Stimulated activated CD4-positive, alpha-beta T cell treated with anti-CD3 and anti-CD28 coated beads, Interleukin-15, amount 100 ng/mL, for 1 hour (primary cell): ENCODE results near the gene PPP1R36.
"Not testable (repeated sequence)": the region's sequence is repeated elsewhere in the genome, so short reads cannot be mapped to it uniquely, and the experiment has no call there.

Source experiments
- DNase-seq, 2 donors: peaks; one replicate each; pipeline ENCODE4 v3.0.0-alpha.2; 2020; ENCODE audit warnings: low read depth in 1 of 2, low spot score in 1 of 2

PPP1R36 gene

DNA sequence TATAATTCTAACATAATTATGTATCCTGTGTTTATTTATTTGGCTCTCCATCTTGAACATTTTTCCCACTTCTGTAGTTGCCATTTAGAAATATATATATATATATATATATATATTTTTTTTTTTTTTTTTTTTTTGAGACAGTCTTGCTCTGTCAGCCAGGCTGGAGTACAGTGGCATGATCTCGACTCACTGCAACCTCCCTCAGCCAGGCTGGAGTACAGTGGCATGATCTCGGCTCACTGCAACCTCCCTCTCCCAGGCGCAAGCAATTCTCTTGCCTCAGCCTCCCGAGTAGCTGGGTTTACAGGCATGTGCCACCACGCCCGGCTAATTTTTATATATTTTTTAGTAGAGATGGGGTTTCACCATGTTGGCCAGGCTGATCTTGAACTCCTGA, 32.1 kb upstream of the PPP1R36 start:
- DNase-seq = not testable (repeated sequence)

DNA sequence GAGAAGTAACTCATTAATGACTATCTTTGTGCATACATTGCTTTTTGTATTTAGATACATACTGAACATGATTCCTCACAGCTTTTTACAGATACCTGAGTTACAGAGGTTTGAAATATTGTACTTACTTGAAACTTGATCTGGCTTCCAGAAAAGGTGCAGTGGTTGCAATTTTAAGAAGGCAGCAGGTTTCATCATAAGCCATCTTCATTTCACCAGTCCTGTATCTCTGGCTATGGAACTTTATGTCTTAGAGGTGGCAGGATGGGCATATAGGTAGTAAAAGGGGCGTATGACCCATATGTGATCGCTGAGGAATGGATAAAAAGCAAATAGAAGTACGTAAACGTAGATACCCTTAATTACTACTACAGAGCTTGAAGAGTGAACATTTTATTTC, 31.5 kb upstream of the PPP1R36 start:
- DNase-seq = no peak

DNA sequence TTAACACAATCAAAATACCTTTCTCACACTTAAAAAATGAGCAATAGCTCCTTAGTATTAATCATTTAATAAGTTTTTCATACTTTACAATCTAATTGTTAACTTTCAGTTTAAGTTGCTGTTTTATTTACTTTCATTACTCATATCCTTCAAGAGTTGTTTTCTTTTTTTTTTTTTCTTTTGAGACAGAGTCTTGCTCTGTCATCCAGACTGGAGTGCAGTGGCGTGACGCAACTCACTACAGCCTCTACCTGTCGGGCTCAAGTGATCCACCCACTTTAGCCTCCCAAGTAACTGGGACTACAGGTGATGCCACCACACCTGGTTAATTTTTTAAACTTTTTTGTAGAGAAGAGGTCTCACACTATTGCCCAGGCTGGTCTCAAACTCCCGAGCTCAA, 29.1 kb upstream of the PPP1R36 start:
- DNase-seq = no peak

DNA sequence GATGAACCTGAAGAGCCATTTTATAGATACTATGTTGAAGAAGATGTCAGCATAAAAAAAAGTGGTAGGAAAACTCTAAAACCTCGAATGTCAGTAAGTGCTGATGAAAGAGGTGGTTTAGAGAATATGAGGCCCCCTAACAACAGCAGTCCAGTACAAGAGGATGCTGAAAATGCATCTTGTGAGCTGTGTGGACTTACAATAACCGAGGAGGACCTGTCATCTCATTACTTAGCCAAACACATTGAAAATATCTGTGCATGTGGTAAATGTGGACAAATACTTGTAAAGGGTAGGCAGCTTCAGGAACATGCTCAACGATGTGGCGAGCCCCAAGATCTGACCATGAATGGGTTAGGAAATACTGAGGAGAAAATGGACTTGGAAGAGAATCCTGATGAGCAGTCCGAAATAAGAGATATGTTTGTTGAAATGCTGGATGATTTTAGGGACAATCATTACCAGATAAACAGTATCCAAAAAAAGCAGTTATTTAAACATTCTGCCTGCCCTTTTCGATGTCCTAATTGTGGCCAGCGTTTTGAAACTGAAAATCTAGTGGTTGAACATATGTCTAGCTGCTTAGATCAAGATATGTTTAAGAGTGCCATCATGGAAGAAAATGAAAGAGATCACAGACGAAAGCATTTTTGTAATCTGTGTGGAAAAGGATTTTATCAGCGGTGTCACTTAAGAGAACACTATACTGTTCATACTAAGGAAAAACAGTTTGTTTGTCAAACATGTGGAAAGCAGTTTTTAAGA, 27.0 kb upstream of the PPP1R36 start:
- no peak for DNase-seq

DNA sequence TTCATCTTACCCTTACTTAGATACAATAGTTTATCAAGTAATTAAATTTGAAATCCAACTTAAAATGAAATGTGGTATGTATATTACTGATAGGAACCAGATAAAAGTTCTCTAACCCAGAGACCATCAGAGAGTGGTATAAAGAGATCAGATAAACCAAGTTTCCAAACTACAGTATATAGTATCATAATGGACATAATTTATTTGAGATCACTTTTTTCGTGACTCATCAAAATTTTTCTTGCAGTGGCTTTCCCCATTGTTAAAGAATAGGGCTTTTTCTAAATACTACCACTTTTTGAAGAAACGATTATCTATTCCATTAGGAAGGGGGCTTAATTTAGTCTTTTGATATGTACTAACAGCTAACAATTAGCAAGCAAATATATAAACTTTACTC, 24.4 kb upstream of the PPP1R36 start:
- no peak for DNase-seq

DNA sequence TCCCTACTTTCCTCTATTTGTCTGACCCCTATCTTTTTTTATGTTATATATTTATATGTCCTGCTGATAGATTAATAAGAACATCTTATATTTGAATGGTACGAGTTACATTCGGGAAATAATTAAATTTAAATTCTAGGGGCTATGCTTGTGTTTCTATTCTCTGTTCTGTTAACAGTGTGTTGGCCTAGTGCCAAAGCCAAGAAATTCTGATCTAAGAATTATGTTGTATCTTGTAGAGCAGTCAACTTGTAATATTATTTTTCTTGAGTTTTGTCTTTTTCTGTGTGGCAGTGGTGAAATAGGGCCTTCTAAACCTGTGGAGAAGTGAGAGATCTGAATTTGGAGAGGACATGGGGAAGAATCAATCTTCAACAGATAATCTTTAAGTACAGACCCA, 18.2 kb upstream of the PPP1R36 start:
- DNase-seq = no peak

DNA sequence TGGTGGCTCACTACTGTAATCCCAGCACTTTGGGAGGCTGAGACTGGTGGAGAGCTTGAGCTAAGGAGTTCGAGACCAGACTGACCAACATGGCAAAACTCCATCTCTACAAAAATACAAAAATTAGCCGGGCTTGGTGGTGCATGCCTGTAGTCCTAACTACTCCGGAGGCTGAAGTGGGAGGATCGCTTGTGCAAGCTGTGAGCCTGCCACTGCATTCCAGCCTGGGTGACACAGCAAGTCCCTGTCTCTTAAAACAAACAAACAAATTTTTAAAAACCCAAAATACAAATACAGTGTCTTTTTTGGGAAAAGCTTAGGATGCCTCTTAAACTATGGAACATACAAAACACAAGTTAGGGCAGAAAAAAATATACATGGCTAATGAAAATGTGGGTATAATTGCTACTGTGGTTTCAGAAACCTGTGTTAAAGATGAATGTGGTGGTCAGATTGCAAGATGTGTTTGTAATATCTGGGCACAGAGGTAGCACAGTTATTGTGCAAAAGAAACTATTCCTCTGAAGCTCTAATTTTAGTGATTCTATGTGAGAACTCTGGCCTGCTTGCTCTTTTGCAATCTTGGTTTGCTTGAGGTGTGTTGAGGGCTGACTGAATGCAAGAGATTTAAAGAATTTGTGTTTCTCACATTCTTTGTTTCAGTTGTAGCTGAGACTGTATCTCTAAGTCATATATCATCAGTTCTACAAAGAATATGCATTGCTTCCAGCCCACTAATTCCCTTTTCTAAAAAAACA, 13.1 kb upstream of the PPP1R36 start:
- no peak for DNase-seq

DNA sequence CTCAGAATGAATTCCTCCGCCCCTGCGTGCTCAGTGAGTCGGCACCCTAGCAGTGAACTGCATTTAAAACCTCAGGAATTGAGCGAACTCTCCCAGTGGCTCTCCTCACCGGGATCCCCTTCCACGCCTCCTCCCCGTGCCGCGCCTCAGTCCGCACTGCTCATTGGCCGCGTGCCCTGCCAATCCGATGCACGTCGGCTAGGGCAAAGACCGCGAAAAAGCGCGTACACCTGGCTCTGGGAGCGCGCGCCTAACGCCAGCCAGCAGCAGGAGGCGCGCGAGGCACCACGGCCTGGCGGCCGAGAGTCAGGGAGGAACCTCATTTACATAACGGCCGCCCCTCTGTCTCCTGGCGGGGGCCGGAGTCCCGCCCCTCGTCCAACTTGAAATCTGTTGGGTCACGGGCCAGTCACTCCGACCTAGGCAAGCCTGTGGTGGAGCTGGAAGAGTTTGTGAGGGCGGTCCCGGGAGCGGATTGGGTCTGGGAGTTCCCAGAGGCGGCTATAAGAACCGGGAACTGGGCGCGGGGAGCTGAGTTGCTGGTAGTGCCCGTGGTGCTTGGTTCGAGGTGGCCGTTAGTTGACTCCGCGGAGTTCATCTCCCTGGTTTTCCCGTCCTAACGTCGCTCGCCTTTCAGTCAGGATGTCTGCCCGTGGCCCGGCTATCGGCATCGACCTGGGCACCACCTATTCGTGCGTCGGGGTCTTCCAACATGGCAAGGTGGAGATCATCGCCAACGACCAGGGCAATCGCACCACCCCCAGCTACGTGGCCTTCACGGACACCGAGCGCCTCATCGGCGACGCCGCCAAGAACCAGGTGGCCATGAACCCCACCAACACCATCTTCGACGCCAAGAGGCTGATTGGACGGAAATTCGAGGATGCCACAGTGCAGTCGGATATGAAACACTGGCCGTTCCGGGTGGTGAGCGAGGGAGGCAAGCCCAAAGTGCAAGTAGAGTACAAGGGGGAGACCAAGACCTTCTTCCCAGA, 9.3 kb upstream of the PPP1R36 start, which contains the start of gene HSPA2:
Gene HSPA2, plus strand, starts transcription at position 534 of the 995 bp plus-strand sequence. Its CDS starts 109 bp downstream, at position 643.
- peak; percentile 81 to 94 for DNase-seq

DNA sequence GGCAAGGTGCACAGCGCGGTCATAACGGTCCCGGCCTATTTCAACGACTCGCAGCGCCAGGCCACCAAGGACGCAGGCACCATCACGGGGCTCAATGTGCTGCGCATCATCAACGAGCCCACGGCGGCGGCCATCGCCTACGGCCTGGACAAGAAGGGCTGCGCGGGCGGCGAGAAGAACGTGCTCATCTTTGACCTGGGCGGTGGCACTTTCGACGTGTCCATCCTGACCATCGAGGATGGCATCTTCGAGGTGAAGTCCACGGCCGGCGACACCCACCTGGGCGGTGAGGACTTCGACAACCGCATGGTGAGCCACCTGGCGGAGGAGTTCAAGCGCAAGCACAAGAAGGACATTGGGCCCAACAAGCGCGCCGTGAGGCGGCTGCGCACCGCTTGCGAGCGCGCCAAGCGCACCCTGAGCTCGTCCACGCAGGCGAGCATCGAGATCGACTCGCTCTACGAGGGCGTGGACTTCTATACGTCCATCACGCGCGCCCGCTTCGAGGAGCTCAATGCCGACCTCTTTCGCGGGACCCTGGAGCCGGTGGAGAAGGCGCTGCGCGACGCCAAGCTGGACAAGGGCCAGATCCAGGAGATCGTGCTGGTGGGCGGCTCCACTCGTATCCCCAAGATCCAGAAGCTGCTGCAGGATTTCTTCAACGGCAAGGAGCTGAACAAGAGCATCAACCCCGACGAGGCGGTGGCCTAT, 8.3 kb upstream of the PPP1R36 start:
- DNase-seq = peak in 1 of 2 donors; percentile 1

DNA sequence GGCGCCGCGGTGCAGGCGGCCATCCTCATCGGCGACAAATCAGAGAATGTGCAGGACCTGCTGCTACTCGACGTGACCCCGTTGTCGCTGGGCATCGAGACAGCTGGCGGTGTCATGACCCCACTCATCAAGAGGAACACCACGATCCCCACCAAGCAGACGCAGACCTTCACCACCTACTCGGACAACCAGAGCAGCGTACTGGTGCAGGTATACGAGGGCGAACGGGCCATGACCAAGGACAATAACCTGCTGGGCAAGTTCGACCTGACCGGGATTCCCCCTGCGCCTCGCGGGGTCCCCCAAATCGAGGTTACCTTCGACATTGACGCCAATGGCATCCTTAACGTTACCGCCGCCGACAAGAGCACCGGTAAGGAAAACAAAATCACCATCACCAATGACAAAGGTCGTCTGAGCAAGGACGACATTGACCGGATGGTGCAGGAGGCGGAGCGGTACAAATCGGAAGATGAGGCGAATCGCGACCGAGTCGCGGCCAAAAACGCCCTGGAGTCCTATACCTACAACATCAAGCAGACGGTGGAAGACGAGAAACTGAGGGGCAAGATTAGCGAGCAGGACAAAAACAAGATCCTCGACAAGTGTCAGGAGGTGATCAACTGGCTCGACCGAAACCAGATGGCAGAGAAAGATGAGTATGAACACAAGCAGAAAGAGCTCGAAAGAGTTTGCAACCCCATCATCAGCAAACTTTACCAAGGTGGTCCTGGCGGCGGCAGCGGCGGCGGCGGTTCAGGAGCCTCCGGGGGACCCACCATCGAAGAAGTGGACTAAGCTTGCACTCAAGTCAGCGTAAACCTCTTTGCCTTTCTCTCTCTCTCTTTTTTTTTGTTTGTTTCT, 7.6 kb upstream of the PPP1R36 start:
- DNase-seq = no peak

DNA sequence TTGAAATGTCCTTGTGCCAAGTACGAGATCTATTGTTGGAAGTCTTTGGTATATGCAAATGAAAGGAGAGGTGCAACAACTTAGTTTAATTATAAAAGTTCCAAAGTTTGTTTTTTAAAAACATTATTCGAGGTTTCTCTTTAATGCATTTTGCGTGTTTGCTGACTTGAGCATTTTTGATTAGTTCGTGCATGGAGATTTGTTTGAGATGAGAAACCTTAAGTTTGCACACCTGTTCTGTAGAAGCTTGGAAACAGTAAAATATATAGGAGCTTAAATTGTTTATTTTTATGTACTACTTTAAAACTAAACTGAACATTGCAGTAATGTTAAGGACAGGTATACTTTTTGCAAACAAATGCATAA, 6.9 kb upstream of the PPP1R36 start:
- DNase-seq = no peak

DNA sequence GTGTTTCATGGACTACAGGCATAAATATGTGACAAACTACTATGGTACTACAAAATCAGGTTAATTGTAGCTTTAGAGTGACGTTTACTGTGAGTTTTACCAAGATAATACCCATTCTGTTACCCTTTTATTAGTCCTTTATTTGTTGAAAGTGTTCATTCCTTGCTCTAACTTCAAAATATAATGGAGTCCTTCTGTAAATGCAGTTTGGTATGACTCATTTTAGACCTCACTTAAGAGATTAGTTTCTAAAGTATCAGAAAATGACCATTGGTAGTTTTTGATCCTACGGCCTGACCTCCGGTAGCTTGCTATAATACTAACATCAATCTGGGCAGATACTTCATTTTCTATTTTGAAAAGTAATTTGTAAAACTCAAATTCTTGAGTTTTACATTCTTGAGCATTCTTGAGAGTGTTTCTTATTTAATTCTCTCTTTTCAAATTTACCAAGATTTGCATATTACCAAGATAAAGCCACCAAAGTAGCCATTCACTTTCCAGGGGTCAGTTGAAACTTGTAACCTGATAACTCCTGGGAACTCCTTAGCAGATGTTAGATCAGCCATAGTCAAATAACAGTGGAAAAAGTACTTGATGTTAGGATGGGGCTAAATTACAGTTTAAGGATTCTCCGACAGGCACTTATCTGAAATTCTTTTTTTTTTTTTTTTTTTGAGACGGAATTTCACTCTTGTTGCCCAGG, 5.0 kb upstream of the PPP1R36 start:
- DNase-seq = no peak

DNA sequence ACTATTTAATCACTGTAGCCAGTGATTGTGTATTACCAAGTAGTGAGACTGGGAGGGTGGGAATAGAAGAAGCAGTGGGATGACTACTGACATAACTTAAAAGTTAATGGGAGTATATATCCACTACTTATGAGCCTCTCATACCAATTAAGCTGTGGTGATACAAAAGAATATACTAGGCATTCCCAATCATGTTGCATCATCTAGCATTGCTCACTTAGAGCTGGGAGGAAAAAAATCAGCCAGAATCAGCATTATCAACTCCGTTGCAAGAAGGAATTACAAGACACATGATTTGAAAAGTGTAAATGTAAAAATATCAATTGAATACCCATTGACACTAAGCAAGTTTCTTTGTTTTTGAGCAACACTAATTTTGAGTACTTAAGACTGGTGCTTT, 745 bp upstream of the PPP1R36 start:
- DNase-seq = no peak

DNA sequence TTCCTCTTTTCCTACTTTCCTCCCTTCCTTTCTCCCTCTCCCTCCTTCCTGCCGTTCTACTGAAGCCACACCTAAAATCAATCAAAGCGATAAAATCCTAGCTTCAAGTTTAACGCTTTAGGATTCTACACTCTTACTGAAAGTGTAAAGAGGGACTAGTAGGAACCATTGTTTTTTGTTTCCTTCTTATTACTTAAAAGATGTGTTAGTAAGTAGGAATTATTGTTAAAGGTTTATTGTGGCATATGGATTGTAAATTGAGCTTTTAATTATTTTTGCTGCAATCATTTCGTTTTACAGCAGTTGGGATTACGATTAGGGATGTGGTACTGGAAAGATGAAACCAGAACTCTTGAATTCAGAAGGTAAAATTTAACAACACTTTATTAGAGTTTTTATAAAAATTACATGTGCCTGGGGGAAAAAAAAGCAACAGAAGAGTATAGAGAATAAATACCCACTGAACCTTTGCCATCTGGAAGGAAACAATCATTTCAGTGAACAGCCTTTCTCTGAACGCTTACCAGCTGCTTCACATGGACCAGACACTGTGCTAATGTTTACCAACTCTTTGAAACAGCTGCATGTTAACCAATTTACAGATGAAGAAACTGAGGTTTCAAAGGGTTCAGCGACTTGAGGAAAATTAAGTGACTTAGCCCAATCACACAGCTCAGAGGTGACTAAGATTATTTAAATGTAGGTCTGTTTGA, 1.0 kb downstream of the PPP1R36 start:
- no peak for DNase-seq

DNA sequence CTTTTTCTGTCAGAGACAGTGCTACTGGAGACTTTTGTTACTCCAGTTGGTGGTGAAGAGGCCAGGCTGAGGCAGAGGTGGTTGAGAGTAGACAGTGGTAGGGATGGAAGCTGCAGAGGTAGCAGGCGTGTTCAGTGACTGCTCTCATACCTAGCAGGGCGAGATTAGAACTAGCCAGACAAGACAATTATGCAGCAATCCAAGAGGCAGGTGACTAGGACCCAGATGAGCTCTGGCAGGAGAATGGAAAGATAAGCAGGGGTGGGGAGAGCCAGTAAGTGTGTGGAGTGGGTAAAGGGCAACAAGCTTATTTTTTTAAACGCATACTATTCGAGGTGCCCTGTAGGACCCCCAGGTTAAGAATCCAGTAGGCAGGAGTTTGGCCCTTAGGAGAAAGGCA, 4.8 kb downstream of the PPP1R36 start:
- DNase-seq = no peak

DNA sequence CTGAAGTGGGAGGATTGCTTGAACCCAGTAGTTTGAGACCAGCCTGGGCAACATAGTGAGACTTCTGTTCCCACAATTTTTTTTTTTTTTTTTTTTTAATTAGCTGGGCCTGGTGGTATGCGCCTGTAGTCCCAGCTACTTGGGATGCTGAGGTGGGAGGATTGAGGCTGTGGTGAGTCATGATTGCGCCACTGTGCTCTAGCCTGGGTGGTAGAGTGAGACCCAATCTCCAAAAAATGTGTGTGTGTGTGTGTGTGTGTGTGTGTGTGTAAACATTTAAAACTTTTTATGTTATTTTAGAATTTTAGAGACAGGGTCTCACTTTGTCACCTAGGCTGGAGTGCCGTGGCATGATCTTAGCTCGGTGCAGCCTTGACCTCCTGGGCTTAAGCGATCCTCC, 6.8 kb downstream of the PPP1R36 start:
- DNase-seq = no peak

DNA sequence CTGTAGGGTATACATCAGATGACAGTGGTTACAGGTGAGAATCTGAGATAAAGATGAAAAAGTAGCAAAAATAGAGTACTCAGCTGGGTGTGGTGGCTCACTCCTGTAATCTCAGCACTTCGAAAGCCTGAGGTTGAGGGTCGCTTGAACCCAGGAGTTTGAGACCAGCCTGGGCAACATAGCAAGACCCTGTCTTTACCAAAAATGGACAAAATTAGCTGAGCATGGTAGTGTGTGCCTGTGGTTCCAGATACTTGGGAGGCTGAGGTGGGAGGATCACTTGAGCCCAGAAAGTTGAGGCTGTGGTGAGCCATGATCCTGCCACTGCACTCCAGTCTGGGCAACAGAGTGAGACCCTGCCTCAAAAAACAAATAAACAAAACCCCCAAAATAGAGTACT, 8.5 kb downstream of the PPP1R36 start:
- not testable (repeated sequence) for DNase-seq

DNA sequence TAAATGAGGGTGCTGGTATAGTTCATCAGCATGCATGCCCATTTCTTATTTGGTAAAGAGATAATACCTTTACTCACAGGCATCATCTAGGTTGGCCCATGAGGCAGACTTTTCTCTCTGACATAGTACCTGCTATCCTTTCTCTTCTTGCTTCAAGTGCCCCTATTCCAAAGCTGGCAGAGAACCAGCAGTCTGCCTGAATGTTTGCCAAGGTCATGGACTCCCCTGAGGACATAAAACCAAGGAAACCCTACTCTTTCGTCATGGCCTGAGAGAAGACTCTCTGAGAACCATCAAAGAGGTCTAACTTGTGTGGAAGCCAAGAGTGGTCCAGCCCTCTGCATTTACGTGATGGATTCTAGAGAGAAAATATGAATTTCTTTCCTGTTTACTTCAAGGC, 11.9 kb downstream of the PPP1R36 start:
- DNase-seq = no peak

DNA sequence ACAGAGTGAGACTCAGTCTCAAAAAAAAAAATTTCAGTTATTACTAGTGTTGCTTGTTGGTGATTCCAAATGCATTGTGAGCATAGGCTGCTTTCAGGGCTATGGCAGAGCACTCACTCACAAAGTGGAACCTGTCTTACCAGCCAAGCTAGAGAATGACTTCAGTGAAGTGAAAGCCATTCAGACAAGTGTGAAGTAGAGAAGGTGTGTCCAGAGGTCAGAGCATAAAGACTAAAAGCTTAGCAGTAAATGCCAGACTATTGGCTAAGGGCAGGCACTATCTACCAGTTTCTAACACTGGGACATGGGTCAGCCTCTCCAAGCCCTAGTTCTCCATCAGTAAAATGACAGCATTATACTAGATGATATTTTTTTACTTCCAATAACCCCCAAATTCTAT, 12.7 kb downstream of the PPP1R36 start:
- DNase-seq = no peak
